Esophagus muscularis mucosa (tissue), 4 donors: Measurements from ENCODE around the gene P2RY2. TPM values are rescaled to one million over a fixed set of nuclear protein-coding genes. Genes with fewer than 3 reads are reported as not detected.

Experiments
- DNase-seq: peaks from one replicate; pipeline ENCODE4 v3.0.0-alpha.2; 2017; ENCODE audit errors: extremely low spot score
- H3K27ac ChIP-seq, 4 donors: fragments of 200-600 bp; sonication (generic); replicated peaks in 1 of 4; 1 replicate in 3 of 4; 2 replicates in 1 of 4; pipeline ENCODE4 v1.5.1; 2016 to 2019; ENCODE audit warnings: mild to moderate bottlenecking in 1 of 4
- H3K27me3 ChIP-seq, 4 donors: fragments of 200-600 bp; sonication (generic); one replicate each; pipeline versions ENCODE4 v1.5.1 to v1.6.0; 2016 to 2019
- H3K36me3 ChIP-seq, 4 donors: fragments of 200-600 bp; sonication (generic); one replicate each; pipeline ENCODE4 v1.5.1; 2016 to 2019
- H3K4me1 ChIP-seq, 4 donors: fragments of 200-600 bp; sonication (generic); one replicate each; pipeline ENCODE4 v1.5.1; 2016 to 2019
- H3K4me3 ChIP-seq, 4 donors: fragments of 200-600 bp; sonication (generic); 1 replicate in 2 of 4; 2 replicates in 2 of 4; pipeline ENCODE4 v1.5.1; 2016 to 2019; ENCODE audit warnings: mild to moderate bottlenecking in 4 of 4, moderate library complexity in 1 of 4
- H3K9me3 ChIP-seq, 4 donors: fragments of 200-600 bp; sonication (generic); 1 replicate in 3 of 4; 2 replicates in 1 of 4; pipeline ENCODE4 v1.5.1; 2016 to 2019
- CTCF ChIP-seq, 3 experiments: fragments of 200-600 bp in 2 of 3; fragments of 450-650 bp in 1 of 3; sonication (generic) in 2 of 3; IDR thresholded peaks; one replicate each; pipeline ENCODE4 v1.5.1; 2017 to 2019; ENCODE audit warnings: antibody characterized with exemption in 3 of 3, mild to moderate bottlenecking in 2 of 3, moderate library complexity in 1 of 3
- EP300 ChIP-seq: sonication (generic); formaldehyde crosslinking; IDR thresholded peaks from one replicate; pipeline ENCODE4 v1.6.1; 2017; ENCODE audit warnings: antibody characterized with exemption
- POLR2A ChIP-seq: fragments of 450-650 bp; IDR thresholded peaks from one replicate; pipeline ENCODE4 v1.6.1; 2017; ENCODE audit warnings: antibody characterized with exemption, moderate library complexity, mild to moderate bottlenecking, low read depth
- POLR2AphosphoS5 ChIP-seq, 2 donors: sonication (generic); formaldehyde crosslinking; IDR thresholded peaks; one replicate each; pipeline ENCODE4 v1.6.1; 2017; ENCODE audit warnings: antibody characterized with exemption in 2 of 2
- WGBS: methylation state at CpG from one replicate; pipeline ENCODE4 v1.1.5; 2018; 5-methylcytosine and 5-hydroxymethylcytosine counted together
- intact Hi-C: fragments of 100-400 bp; cut with DNase I; formaldehyde crosslinking; loops from one replicate; pipeline ENCODE4 v1.15.1; 2023
- total RNA-seq, 4 donors: library from RNA; depleted of rRNA; stranded (reverse); fragments of >200 nt; gene quantifications; one replicate each; pipeline versions ENCODE4 v1.1.0 to v1.2.1, GENCODE V29; 2016

Gene P2RY2
- total RNA-seq, 4 donors from 2014 or later: 0.32 to 0.83 (median 0.52) TPM; not detected in 1

DNA sequence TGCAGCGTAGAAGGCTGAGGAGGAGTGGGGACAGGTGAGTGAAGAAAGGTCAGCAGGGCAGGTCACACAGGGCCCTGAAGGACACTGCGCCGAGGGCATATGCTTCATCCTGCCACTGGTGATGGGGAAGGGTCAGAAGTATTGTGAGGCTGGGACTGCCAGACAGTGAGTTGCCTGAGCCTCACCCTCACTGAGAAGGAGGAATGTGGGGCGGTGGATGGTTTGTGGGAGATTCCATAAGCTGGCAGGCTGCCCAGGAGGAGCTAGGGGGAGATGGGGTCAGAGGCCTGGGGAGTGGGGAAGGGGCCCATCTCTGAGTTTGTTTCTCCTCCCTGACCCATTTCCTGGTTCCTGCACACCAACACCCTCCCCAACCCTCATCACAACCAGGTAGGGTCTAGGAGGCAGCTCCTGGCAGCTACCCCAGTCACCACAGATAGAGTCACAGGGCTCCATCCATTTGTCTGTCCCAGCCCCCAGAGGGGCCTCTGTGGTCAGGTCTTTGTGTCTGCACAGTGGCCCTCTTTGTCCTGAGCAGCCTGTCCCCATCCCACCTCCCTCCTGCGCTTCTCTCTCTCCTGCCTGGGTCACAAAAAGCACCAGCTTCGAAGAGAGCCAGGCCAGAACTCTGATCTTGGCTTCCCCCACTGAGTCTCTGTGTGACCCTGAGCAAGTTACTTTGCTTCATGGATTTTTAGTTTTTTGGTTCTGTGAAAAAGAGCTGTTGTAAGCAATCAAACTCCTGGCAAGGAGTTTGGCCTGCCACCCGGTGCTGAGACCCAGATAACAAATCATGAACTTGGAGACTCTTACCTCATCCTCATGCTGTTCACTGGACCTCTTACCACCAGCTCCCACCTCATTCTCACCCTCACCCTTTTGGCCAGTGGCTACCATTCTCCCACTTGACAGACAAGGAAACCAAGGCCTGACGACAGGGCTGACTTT is 4.6 kb upstream of the P2RY2 start:
- TF ChIP-seq CTCF (IDR thresholded peaks at IDR 0.05) (no peak), POLR2A (no peak), EP300 (no peak), POLR2AphosphoS5 (IDR thresholded peaks at IDR 0.05) (no peak)
- intact Hi-C loops: no loop called here
- Histone ChIP-seq H3K36me3 (no peaks in the 10 kb centered on the region), H3K4me1 (peaks cover 11 to 14% (median 12%) of the 10 kb centered on the region in 4 donors), H3K27ac (no peak overlapping the region), H3K4me3 (no peak overlapping the region), H3K9me3 (no peaks in the 10 kb centered on the region), H3K27me3 (peaks cover 0 to 9% (median 0%) of the 10 kb centered on the region in 4 donors)
- no peak for DNase-seq
- WGBS: 85% methylated on average over 8 of the region's 8 CpGs

DNA sequence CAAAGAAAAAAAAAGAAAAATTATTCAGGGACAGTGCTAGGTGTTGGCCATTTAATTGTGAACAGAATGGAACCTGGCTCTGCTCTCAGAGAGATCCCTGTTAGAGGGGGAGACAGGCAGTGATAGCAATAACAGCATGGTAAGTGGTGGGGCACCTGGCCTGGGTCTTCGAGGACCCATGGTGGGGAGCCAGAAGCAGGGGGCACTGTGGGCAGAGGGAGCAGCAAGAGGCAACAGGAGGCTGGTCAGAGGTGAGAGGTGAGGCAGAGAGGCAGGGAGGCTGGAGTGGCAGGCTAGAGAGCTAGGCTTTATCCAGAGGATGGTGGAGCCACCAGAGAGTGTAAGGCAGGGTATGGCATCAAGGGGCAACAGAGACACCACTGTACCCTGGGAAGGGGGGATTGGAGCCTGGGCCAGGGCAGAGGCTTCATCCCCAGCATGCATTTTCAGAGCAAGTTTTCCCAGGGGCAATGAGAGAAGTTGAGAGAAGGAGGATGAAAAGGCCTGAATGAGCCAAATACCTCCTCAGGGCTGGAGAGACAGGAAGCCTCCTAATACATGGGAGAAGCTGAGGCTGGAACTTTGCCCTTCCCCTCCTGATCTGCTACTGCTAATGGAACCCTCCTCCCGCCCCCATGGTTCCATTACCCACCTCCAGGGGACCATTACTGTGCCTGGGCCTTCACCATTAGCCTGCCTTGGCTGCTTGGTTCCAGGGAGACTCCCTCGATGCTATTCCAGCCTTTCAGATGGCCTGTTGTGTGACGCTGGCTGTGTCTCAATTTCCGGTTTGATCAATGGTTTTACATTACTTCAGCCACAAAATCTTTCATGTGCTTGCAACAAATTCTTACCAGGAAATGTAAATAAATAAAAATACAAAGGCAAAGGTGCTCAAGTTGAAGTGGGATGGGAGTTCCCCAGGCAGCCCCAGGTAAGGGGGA is 2.6 kb upstream of the P2RY2 start:
- H3K4me1 ChIP-seq: peaks cover 18 to 21% (median 19%) of the 10 kb centered on the region in 4 donors
- no peak for DNase-seq
- TF ChIP-seq EP300: no peak
- TF ChIP-seq POLR2AphosphoS5 (IDR thresholded peaks at IDR 0.05): no peak
- no peak for TF ChIP-seq POLR2A
- no peak for TF ChIP-seq CTCF (IDR thresholded peaks at IDR 0.05)
- no peak overlapping the region for H3K4me3 ChIP-seq
- WGBS: 92% methylated on average over 5 of the region's 5 CpGs
- H3K27me3 ChIP-seq: peaks cover 0 to 22% (median 0%) of the 10 kb centered on the region in 4 donors
- no peak overlapping the region for H3K27ac ChIP-seq
- intact Hi-C loops: no loop called here
- no peaks in the 10 kb centered on the region for H3K9me3 ChIP-seq
- H3K36me3 ChIP-seq: no peaks in the 10 kb centered on the region

DNA sequence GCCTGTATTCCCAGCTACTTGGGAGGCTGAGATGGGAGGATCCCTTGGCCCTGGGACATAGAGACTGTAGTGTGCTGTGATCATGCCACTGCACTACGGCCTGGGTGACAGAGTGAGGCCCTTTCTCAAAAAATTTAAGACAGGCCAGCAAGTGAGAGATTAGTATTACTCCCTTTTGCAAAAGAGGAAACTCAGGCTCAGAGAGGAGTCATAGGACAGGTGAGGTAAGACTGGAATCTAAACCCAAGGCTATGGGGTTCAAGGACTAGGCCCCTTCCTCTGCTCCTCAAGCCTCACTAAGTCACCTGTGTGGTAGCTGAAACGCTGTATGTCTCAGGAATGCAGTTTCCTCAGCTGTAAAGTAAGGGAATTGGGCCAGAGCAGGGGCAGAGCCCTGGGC is 1.6 kb upstream of the P2RY2 start:
- WGBS: 89% methylated on average over 2 of the region's 2 CpGs

More for the DNA sequence above, 1.6 kb upstream of the P2RY2 start:
- no peak for DNase-seq
- TF ChIP-seq POLR2AphosphoS5 (IDR thresholded peaks at IDR 0.05): no peak
- no peak for TF ChIP-seq POLR2A
- no peak for TF ChIP-seq CTCF (IDR thresholded peaks at IDR 0.05)
- TF ChIP-seq EP300: no peak
- Histone ChIP-seq H3K4me3 (no peak overlapping the region), H3K27me3 (peaks cover 0 to 22% (median 0%) of the 10 kb centered on the region in 4 donors), H3K27ac (no peak overlapping the region), H3K4me1 (peaks cover 18 to 21% (median 19%) of the 10 kb centered on the region in 4 donors), H3K36me3 (no peaks in the 10 kb centered on the region), H3K9me3 (no peaks in the 10 kb centered on the region)
- intact Hi-C loops: no loop called here
